Neural cell (in vitro differentiated cells): ENCODE data around the gene GRB7. TPM values are rescaled to one million over a fixed set of nuclear protein-coding genes. Genes with fewer than 3 reads are reported as not detected.

Source experiments
- H2AFZ ChIP-seq: fragments of 200-600, 300-800 bp; sonication (generic), shearing (Covaris generic); 2 replicates; pipeline ENCODE4 v1.6.0; 2014; ENCODE audit warnings: low read depth, mild to moderate bottlenecking, antibody characterized with exemption, low read length, moderate library complexity
- H3F3A ChIP-seq: fragments of 200-600 bp; shearing (Covaris generic); 2 replicates; pipeline ENCODE4 v1.6.1; 2016; ENCODE audit warnings: mild to moderate bottlenecking, moderate library complexity, mixed read lengths, antibody characterized with exemption, low read length; ENCODE audit not compliant: insufficient read depth, poor library complexity, severe bottlenecking
- H3K27ac ChIP-seq: fragments of 200-600, 300-800 bp; sonication (generic), shearing (Covaris generic); 2 replicates; pipeline ENCODE4 v1.5.1; 2014; ENCODE audit warnings: mild to moderate bottlenecking, low read length, moderate library complexity
- H3K27me3 ChIP-seq: fragments of 300-800, 200-600 bp; sonication (generic), shearing (Covaris generic); 2 replicates; pipeline ENCODE4 v1.6.0; 2014; ENCODE audit warnings: mild to moderate bottlenecking, low read depth, low read length, moderate library complexity; ENCODE audit not compliant: insufficient read depth
- H3K36me3 ChIP-seq: fragments of 300-800, 200-600 bp; sonication (generic), shearing (Covaris generic); 2 replicates; pipeline ENCODE4 v1.5.1; 2014; ENCODE audit warnings: mild to moderate bottlenecking, antibody characterized with exemption, low read length, moderate library complexity; ENCODE audit not compliant: insufficient read depth
- H3K4me2 ChIP-seq: fragments of 300-800, 200-600 bp; sonication (generic), shearing (Covaris generic); 2 replicates; pipeline ENCODE4 v1.6.0; 2014; ENCODE audit warnings: mild to moderate bottlenecking, low read length
- H3K4me3 ChIP-seq: fragments of 300-800, 200-600 bp; sonication (generic), shearing (Covaris generic); 2 replicates; pipeline ENCODE4 v1.5.1; 2014; ENCODE audit warnings: mild to moderate bottlenecking, low read length, moderate library complexity
- H3K79me2 ChIP-seq: fragments of 200-600 bp; shearing (Covaris generic); replicated peaks from 2 replicates; pipeline ENCODE4 v1.6.0; 2014; ENCODE audit warnings: mild to moderate bottlenecking, low read length, moderate library complexity; ENCODE audit not compliant: insufficient read depth
- H3K9ac ChIP-seq: fragments of 300-800, 200-600 bp; sonication (generic), shearing (Covaris generic); 2 replicates; pipeline ENCODE4 v1.6.1; 2016; ENCODE audit warnings: mild to moderate bottlenecking, low read length, mixed read lengths
- H3K9me2 ChIP-seq: fragments of 200-600 bp; shearing (Covaris generic); 2 replicates; pipeline ENCODE4 v1.6.1; 2016; ENCODE audit warnings: mild to moderate bottlenecking, low read length, mixed read lengths; ENCODE audit not compliant: insufficient read depth
- H3K9me3 ChIP-seq: fragments of 200-600, 300-800 bp; sonication (generic), shearing (Covaris generic); 2 replicates; pipeline ENCODE4 v1.6.1; 2016; ENCODE audit warnings: mild to moderate bottlenecking, mixed run types, low read length, moderate library complexity, mixed read lengths
- H4K20me1 ChIP-seq: fragments of 200-600 bp; shearing (Covaris generic); 2 replicates; pipeline ENCODE4 v1.6.1; 2016; ENCODE audit warnings: mild to moderate bottlenecking, mixed run types; ENCODE audit not compliant: insufficient read depth
- EP300 ChIP-seq: fragments of 450-650 bp; conservative IDR thresholded peaks from 2 replicates; pipeline ENCODE4 v1.6.1; 2014; ENCODE audit warnings: antibody characterized with exemption, mild to moderate bottlenecking, moderate library complexity; ENCODE audit not compliant: poor library complexity, severe bottlenecking
- EZH2 ChIP-seq: fragments of 200-600, 300-800 bp; shearing (Covaris generic), sonication (generic); IDR thresholded peaks from 2 replicates; pipeline ENCODE4 v1.6.1; 2014; ENCODE audit warnings: antibody characterized with exemption, low read length, borderline replicate concordance, mild to moderate bottlenecking; ENCODE audit not compliant: insufficient read depth, poor library complexity, severe bottlenecking
- MXI1 ChIP-seq: fragments of 450-650 bp; conservative IDR thresholded peaks from 2 replicates; pipeline ENCODE4 v1.6.1; 2014; ENCODE audit warnings: antibody characterized with exemption, mild to moderate bottlenecking; ENCODE audit not compliant: poor library complexity, severe bottlenecking
- POLR2AphosphoS5 ChIP-seq: IDR thresholded peaks from 2 replicates; pipeline ENCODE4 v1.6.1; 2012
- RAD21 ChIP-seq: fragments of 450-650 bp; conservative IDR thresholded peaks from 2 replicates; pipeline ENCODE4 v1.6.1; 2014; ENCODE audit warnings: antibody characterized with exemption, mild to moderate bottlenecking, moderate library complexity
- REST ChIP-seq: IDR thresholded peaks from 2 replicates; pipeline ENCODE4 v1.6.1; 2012; ENCODE audit warnings: borderline replicate concordance
- SMC3 ChIP-seq: fragments of 450-650 bp; conservative IDR thresholded peaks from 2 replicates; pipeline ENCODE4 v1.6.1; 2014; ENCODE audit warnings: antibody characterized with exemption, mild to moderate bottlenecking, moderate library complexity; ENCODE audit not compliant: poor library complexity
- TAF1 ChIP-seq: IDR thresholded peaks from 2 replicates; pipeline ENCODE4 v1.6.1; 2012; ENCODE audit warnings: low read depth
- polyA plus RNA-seq: library from polyadenylated mRNA; depleted of rRNA; stranded (reverse); fragments of >200 nt; gene quantifications from 2 replicates; pipeline ENCODE4 v1.2.3, GENCODE V29; 2014
- TF ChIP-seq, protein P1 (sequence below): fragments of 450-650 bp; IDR thresholded peaks from 2 replicates; pipeline ENCODE4 v1.5.1; 2014; ENCODE audit warnings: antibody characterized with exemption, mild to moderate bottlenecking, moderate library complexity; ENCODE audit not compliant: poor library complexity, severe bottlenecking

GRB7 gene
- polyA plus RNA-seq, 1 donor from 2014 or later, result not detected

- no peak overlapping the region for H3K9ac ChIP-seq
- no peaks in the 10 kb centered on the region for H3K36me3 ChIP-seq
- no peaks in the 10 kb centered on the region for H3K79me2 ChIP-seq
- no peaks in the 10 kb centered on the region for H3K9me2 ChIP-seq
- no peak overlapping the region for H2AFZ ChIP-seq
- H3K4me3 ChIP-seq, result no peak overlapping the region
- H4K20me1 ChIP-seq, result no peaks in the 10 kb centered on the region
- no peak for TF ChIP-seq EZH2
- no peak for TF ChIP-seq TAF1
- TF ChIP-seq REST, result no peak
- no peak for TF ChIP-seq SMC3
- TF ChIP-seq EP300, result no peak
- no peak for TF ChIP-seq MXI1
- no peaks in the 10 kb centered on the region for H3F3A ChIP-seq
- peaks cover 20% of the 10 kb centered on the region for H3K27me3 ChIP-seq
- H3K9me3 ChIP-seq, result no peaks in the 10 kb centered on the region
- H3K27ac ChIP-seq, result no peak overlapping the region
- no peak overlapping the region for H3K4me2 ChIP-seq
These were observed 5.2 kb upstream of the GRB7 start for GRCh38 chr17:39732586-39732985.

DNA sequence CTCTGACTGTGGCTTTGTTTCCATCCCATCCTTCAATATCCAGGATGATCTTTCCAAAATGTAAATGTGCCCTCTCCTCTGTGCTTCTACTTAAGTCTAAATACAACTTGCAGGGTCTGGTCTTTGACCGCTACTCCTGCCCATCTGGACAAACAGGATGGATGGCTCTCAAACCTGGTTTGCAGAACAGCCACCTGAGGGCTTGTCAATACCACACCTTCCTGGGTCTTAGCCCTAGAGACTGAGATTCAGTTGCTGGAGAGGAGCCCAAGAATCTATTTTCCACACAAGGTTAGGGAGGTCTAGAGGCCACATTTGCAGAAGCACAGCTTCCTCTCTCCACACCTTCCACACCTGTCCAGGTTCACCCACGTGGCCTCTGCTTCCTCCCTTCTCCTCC is 1.9 kb upstream of the GRB7 start:
- TF ChIP-seq MXI1 (no peak), RAD21 (no peak), EZH2 (no peak), SMC3 (no peak), TAF1 (no peak), POLR2AphosphoS5 (no peak), EP300 (no peak), REST (no peak)
- TF ChIP-seq, protein P1, sequence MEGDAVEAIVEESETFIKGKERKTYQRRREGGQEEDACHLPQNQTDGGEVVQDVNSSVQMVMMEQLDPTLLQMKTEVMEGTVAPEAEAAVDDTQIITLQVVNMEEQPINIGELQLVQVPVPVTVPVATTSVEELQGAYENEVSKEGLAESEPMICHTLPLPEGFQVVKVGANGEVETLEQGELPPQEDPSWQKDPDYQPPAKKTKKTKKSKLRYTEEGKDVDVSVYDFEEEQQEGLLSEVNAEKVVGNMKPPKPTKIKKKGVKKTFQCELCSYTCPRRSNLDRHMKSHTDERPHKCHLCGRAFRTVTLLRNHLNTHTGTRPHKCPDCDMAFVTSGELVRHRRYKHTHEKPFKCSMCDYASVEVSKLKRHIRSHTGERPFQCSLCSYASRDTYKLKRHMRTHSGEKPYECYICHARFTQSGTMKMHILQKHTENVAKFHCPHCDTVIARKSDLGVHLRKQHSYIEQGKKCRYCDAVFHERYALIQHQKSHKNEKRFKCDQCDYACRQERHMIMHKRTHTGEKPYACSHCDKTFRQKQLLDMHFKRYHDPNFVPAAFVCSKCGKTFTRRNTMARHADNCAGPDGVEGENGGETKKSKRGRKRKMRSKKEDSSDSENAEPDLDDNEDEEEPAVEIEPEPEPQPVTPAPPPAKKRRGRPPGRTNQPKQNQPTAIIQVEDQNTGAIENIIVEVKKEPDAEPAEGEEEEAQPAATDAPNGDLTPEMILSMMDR, result no peak
- peaks cover 50% of the 10 kb centered on the region for H3K27me3 ChIP-seq

More for the DNA sequence above, 1.9 kb upstream of the GRB7 start:
- Histone ChIP-seq H4K20me1 (no peaks in the 10 kb centered on the region), H2AFZ (no peak overlapping the region), H3K27ac (no peak overlapping the region), H3K9me2 (no peaks in the 10 kb centered on the region), H3K4me3 (no peak overlapping the region), H3K4me2 (no peak overlapping the region), H3K79me2 (no peaks in the 10 kb centered on the region), H3F3A (no peaks in the 10 kb centered on the region), H3K9ac (no peak overlapping the region), H3K9me3 (no peaks in the 10 kb centered on the region), H3K36me3 (no peaks in the 10 kb centered on the region)
